MCF 10A (cell line): ENCODE results near the gene GMPR2. TPM values are rescaled to one million over a fixed set of nuclear protein-coding genes. Genes with fewer than 3 reads are reported as not detected.

Source experiments
- Bru-seq: library from RNA; stranded (reverse); fragments of 400-500 nt; gene quantifications from one replicate; lab custom pipeline; 2021; lab: Mats Ljungman, UMichigan
- BruChase-seq, 2 experiments: library from RNA; stranded (reverse); fragments of 400-500 nt; gene quantifications; one replicate each; lab custom pipeline; 2021; lab: Mats Ljungman, UMichigan
- BruUV-seq: library from RNA; stranded (reverse); fragments of 400-500 nt; replicated peaks from 2 replicates; lab custom pipeline; 2021; lab: Mats Ljungman, UMichigan
- CTCF ChIA-PET: fragments of 300-600 bp; sonication (Branson Sonifier 250); formaldehyde crosslinking; extraction: SDS; loops from one replicate; lab custom pipeline; 2021; ENCODE audit warnings: antibody characterized with exemption, inconsistent platforms; lab: Yijun Ruan, JAX
- POLR2A ChIA-PET: fragments of 300-600, 350-650 bp; sonication (Branson Sonifier 250); formaldehyde crosslinking; extraction: SDS; loops from one replicate; lab custom pipeline; 2020; ENCODE audit warnings: antibody characterized with exemption, inconsistent platforms; lab: Yijun Ruan, JAX
- DNase-seq: peaks from one replicate; pipeline ENCODE4 v3.0.0-alpha.2; 2018; ENCODE audit not compliant: unreplicated experiment
- H3K27ac Mint-ChIP-seq: one replicate; pipeline ENCODE4 v1.8.0; 2022; ENCODE audit warnings: mild to moderate bottlenecking, low read depth, mixed read lengths; ENCODE audit not compliant: unreplicated experiment
- H3K27me3 Mint-ChIP-seq: one replicate; pipeline ENCODE4 v1.8.0; 2022; ENCODE audit warnings: mixed read lengths; ENCODE audit not compliant: insufficient read depth, unreplicated experiment
- H3K36me3 Mint-ChIP-seq: one replicate; pipeline ENCODE4 v1.8.0; 2022; ENCODE audit warnings: mild to moderate bottlenecking, moderate library complexity, mixed read lengths; ENCODE audit not compliant: insufficient read depth, unreplicated experiment
- H3K4me1 Mint-ChIP-seq: one replicate; pipeline ENCODE4 v1.8.0; 2022; ENCODE audit warnings: mixed read lengths; ENCODE audit not compliant: insufficient read depth, unreplicated experiment
- H3K4me3 Mint-ChIP-seq: one replicate; pipeline ENCODE4 v1.8.0; 2022; ENCODE audit warnings: mild to moderate bottlenecking, moderate library complexity, mixed read lengths; ENCODE audit not compliant: unreplicated experiment
- H3K9me3 Mint-ChIP-seq: one replicate; pipeline ENCODE4 v1.8.0; 2022; ENCODE audit warnings: mixed read lengths; ENCODE audit not compliant: unreplicated experiment
- CTCF ChIP-seq: fragments of 200-600 bp; IDR thresholded peaks from one replicate; pipeline ENCODE4 v1.8.0; 2022; ENCODE audit warnings: antibody characterized with exemption, mild to moderate bottlenecking; ENCODE audit not compliant: unreplicated experiment
- intact Hi-C: fragments of 100-400 bp; cut with micrococcal nuclease; formaldehyde crosslinking; loops from 2 replicates; pipeline ENCODE4 v1.14.1; 2022
- long read RNA-seq: library from polyadenylated mRNA; stranded (forward); transcript quantifications from one replicate; pipeline ENCODE4 v2.0.0, GENCODE V29; 2022
- total RNA-seq: library from RNA; stranded (reverse); gene quantifications from 2 replicates; pipeline ENCODE4 v1.2.3, GENCODE V29; 2022

Gene GMPR2
- 77.3 and 79.9 TPM in 2 replicates for total RNA-seq
- Bru-seq, nascent RNA: percentile 84 among the genes with signal in this experiment
- BruChase-seq, experiment 1, labeled RNA remaining after a 6-hour chase: percentile 85 among the genes with signal in this experiment
- percentile 87 among the genes with signal in this experiment for BruChase-seq, experiment 2, labeled RNA remaining after a 2-hour chase
- long read RNA-seq, transcript GMPR2-223 (10 exons, 1,893 nt): major isoform, 74 of 154 reads
- long read RNA-seq, transcript GMPR2-203 (10 exons, 1,652 nt): minor isoform, 20 of 154 reads
- long read RNA-seq, transcript GMPR2-204 (9 exons, 1,864 nt): minor isoform, 7 of 154 reads
- long read RNA-seq, transcript GMPR2-202 (10 exons, 1,972 nt): minor isoform, 17 of 154 reads
- long read RNA-seq, partial matches to known transcripts: 9 of 154 reads
- long read RNA-seq, other reads (novel, unspliced or antisense): 25 of 154 reads

DNA sequence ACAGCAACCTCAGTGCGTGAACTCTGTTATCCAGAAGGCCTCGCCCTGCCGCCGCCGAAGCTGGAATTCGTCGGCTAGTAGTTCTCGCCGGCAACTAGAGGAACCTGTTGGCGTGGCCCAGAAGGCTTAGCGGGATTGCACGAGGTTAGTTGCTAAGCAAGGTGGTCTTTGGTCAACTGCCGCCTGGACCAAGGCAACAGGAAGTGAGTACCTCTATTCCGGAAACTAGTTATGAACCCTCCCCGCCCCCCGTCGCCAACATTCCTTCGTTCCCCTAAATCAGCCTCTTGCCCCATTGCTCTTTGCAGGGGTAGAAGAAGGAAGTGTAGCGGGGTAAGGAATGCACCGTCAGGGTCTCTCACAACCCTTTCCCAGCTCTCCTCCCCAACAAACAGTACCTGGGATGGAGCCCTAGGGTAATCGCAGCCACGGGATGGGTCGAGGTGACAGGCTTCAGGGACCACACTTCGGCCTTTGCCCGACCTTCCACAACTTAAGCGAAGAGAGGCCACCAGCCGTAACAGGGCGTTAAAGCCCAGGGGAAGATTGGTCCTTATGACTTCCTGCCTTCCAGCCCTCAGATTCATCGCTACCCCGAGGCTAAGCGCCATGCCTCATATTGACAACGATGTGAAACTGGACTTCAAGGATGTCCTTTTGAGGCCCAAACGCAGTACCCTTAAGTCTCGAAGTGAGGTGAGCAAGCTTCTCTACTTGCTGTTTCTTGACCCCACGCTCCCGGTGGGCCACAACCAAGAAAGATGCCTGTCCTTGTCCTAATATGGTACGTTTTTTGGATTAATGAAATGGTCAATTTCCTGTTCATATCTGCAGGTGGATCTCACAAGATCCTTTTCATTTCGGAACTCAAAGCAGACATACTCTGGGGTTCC, at the start of gene GMPR2:
Gene GMPR2, plus strand, starts transcription at position 285 of the 893 bp plus-strand sequence. Its CDS starts 325 bp downstream, at position 610.
- H3K27ac Mint-ChIP-seq: peak within 1 kb of the TSS; percentile 70
- DNase-seq: no peak
- H3K4me1 Mint-ChIP-seq: peaks cover 28% of the 10 kb centered on the region
- no peaks in the 10 kb centered on the region for H3K9me3 Mint-ChIP-seq
- H3K36me3 Mint-ChIP-seq: peaks cover 52% of the 10 kb centered on the region
- TF ChIP-seq CTCF: no peak
- H3K27me3 Mint-ChIP-seq: no peaks in the 10 kb centered on the region
- H3K4me3 Mint-ChIP-seq: peak within 1 kb of the TSS; percentile 77
- ChIA-PET POLR2A (interaction anchor here (0.7 to 2.8 kb wide), 17 partner anchors 9 to 1132 kb away, joined by 3 to 45 read pairs (median 4); partner anchors contain the start of genes CHMP4A, DHRS1, IPO4 and IRF9), CTCF (interaction anchor here (0.6 to 17.7 kb wide), 7 partner anchors 10 to 1129 kb away, joined by 3 to 414 read pairs (median 3); partner anchors contain the start of genes CIDEB, DHRS1, LTB4R2 and NOP9)
- BruUV-seq: TSS peak; percentile 58
- intact Hi-C loops: loop anchor here (1.0 kb wide), 1 partner anchor 17 kb away; the partner anchor contains the start of gene MDP1

GRCh38 chr14:24183014-24183481, 49.7 kb upstream of the GMPR2 start:
- Mint-ChIP-seq H3K4me3 (no peak overlapping the region), H3K4me1 (no peaks in the 10 kb centered on the region), H3K27ac (no peak overlapping the region), H3K36me3 (peaks cover 64% of the 10 kb centered on the region), H3K9me3 (no peaks in the 10 kb centered on the region), H3K27me3 (no peaks in the 10 kb centered on the region)
- CTCF ChIA-PET: interaction anchor here (7.0 kb wide), 1 partner anchor 22 kb away, joined by 51 read pairs; the partner anchor contains the start of gene IRF9
- no peak for TF ChIP-seq CTCF
- intact Hi-C loops: no loop called here
- no peak for DNase-seq
- POLR2A ChIA-PET: no interaction called here
- no TSS peak for BruUV-seq

DNA sequence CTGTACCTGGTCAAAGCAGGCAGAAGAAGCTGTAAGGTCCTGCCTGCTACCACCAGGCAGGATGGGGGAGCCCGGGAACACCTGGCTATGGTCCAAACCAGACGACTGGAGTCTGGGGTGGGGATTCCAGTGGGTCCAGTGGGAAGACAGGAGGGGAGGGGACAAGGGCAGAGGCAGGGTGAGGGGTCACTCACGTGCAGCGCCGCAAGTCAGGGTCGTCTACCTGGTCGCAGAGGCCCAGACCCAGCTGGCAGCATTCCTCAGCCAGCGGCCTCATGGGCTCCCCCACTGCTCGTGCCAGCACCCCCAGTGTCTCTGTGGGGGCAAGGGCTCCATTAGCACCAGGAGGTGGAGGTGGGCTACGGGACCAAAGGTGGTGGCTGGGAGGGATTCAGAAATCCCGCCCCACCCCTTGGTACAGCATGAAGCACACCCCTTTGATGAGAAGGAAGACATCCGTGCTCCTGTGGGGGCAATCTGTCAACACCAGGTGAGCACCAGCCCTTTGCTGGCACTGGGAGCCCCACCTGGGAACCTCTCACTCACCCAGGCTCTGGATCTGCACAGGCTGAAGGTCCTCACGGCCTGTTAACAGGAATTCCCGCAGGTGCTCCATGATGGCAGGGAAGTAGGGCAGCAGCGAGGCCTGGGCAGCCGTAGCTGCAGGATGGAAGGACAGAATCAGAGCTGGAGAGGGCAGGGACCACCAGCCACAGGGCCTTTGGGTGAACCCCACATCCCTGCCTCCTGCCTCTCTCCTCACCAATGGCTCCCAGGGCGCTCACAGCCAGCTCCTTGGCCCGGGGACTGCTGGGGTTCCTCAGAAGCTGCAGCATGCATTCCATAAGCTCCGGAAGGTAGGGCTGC, 48.4 kb upstream of the GMPR2 start:
- TF ChIP-seq CTCF: no peak
- intact Hi-C loops: no loop called here
- H3K27me3 Mint-ChIP-seq: no peaks in the 10 kb centered on the region
- no TSS peak for BruUV-seq
- no peaks in the 10 kb centered on the region for H3K9me3 Mint-ChIP-seq
- DNase-seq: no peak
- no peak overlapping the region for H3K4me3 Mint-ChIP-seq
- CTCF ChIA-PET: interaction anchor here (0.6 to 7.0 kb wide), 4 partner anchors 10 to 58 kb away, joined by 3 to 51 read pairs (median 6); partner anchors contain the start of genes IRF9 and TINF2
- H3K27ac Mint-ChIP-seq: no peak overlapping the region
- H3K36me3 Mint-ChIP-seq: peaks cover 67% of the 10 kb centered on the region
- H3K4me1 Mint-ChIP-seq: peaks cover 5% of the 10 kb centered on the region
- POLR2A ChIA-PET: interaction anchor here (0.6 to 1.3 kb wide), 2 partner anchors 29 to 58 kb away, joined by 3 to 6 read pairs; partner anchors contain the start of genes CHMP4A and TINF2
